ENCODE data around the gene MACROD2. TPM values are rescaled to one million over a fixed set of nuclear protein-coding genes. Genes with fewer than 3 reads are reported as not detected.

MACROD2 gene
- polyA plus RNA-seq, 1 donor from 2014 or later = 23.2 TPM

GRCh38 chr20:14721926-14722452, 726.7 kb downstream of the MACROD2 start:
- no peaks in the 10 kb centered on the region for H4K20me1 ChIP-seq (ENCODE audit: insufficient read depth)

GRCh38 chr20:14723614-14724013, 728.3 kb downstream of the MACROD2 start:
- Histone ChIP-seq H3K9me2 (ENCODE audit: insufficient read depth, low read length) (no peaks in the 10 kb centered on the region), H3K4me3 (ENCODE audit: low read length) (no peak overlapping the region), H3K9me3 (ENCODE audit: low read length) (no peaks in the 10 kb centered on the region), H3K27ac (ENCODE audit: low read length) (no peak overlapping the region), H3K4me2 (ENCODE audit: low read length) (no peak overlapping the region), H3K27me3 (ENCODE audit: insufficient read depth, low read depth, low read length) (no peaks in the 10 kb centered on the region), H2AFZ (ENCODE audit: low read depth, low read length) (no peak overlapping the region), H3K9ac (ENCODE audit: low read length) (no peak overlapping the region), H3K79me2 (replicated peaks; ENCODE audit: insufficient read depth, low read length) (no peaks in the 10 kb centered on the region), H3K36me3 (ENCODE audit: insufficient read depth, low read length) (no peaks in the 10 kb centered on the region), H4K20me1 (ENCODE audit: insufficient read depth) (no peaks in the 10 kb centered on the region), H3F3A (ENCODE audit: insufficient read depth, low read length, poor library complexity, severe bottlenecking) (no peaks in the 10 kb centered on the region)
- no peak for TF ChIP-seq REST (IDR thresholded peaks at IDR 0.05; ENCODE audit: borderline replicate concordance)
- no peak for TF ChIP-seq TAF1 (IDR thresholded peaks at IDR 0.05; ENCODE audit: low read depth)
- TF ChIP-seq EP300 (conservative IDR thresholded peaks at IDR 0.05; ENCODE audit: poor library complexity, severe bottlenecking) = no peak
- no peak for TF ChIP-seq MXI1 (conservative IDR thresholded peaks at IDR 0.05; ENCODE audit: poor library complexity, severe bottlenecking)
- TF ChIP-seq RAD21 (conservative IDR thresholded peaks at IDR 0.05) = no peak
- TF ChIP-seq SMC3 (conservative IDR thresholded peaks at IDR 0.05; ENCODE audit: poor library complexity) = no peak

More at GRCh38 chr20:14721926-14722452, 726.7 kb downstream of the MACROD2 start:
- TF ChIP-seq POLR2AphosphoS5 (IDR thresholded peaks at IDR 0.05) (no peak), TAF1 (IDR thresholded peaks at IDR 0.05; ENCODE audit: low read depth) (no peak), EZH2 (IDR thresholded peaks at IDR 0.05; ENCODE audit: borderline replicate concordance, insufficient read depth, low read length, poor library complexity, severe bottlenecking) (no peak), EP300 (conservative IDR thresholded peaks at IDR 0.05; ENCODE audit: poor library complexity, severe bottlenecking) (no peak), MXI1 (conservative IDR thresholded peaks at IDR 0.05; ENCODE audit: poor library complexity, severe bottlenecking) (no peak), CTCF (IDR thresholded peaks at IDR 0.05; ENCODE audit: poor library complexity, severe bottlenecking) (no peak), SMC3 (conservative IDR thresholded peaks at IDR 0.05; ENCODE audit: poor library complexity) (no peak), RAD21 (conservative IDR thresholded peaks at IDR 0.05) (no peak), REST (IDR thresholded peaks at IDR 0.05; ENCODE audit: borderline replicate concordance) (no peak)
- no peaks in the 10 kb centered on the region for H3K79me2 ChIP-seq (replicated peaks; ENCODE audit: insufficient read depth, low read length)
- H3K4me2 ChIP-seq (ENCODE audit: low read length) = no peak overlapping the region
- no peaks in the 10 kb centered on the region for H3F3A ChIP-seq (ENCODE audit: insufficient read depth, low read length, poor library complexity, severe bottlenecking)
- no peak overlapping the region for H3K27ac ChIP-seq (ENCODE audit: low read length)
- H3K9ac ChIP-seq (ENCODE audit: low read length) = no peak overlapping the region
- H2AFZ ChIP-seq (ENCODE audit: low read depth, low read length) = no peak overlapping the region
- no peaks in the 10 kb centered on the region for H3K9me3 ChIP-seq (ENCODE audit: low read length)
- H3K9me2 ChIP-seq (ENCODE audit: insufficient read depth, low read length) = no peaks in the 10 kb centered on the region
- H3K27me3 ChIP-seq (ENCODE audit: insufficient read depth, low read depth, low read length) = no peaks in the 10 kb centered on the region
- no peak overlapping the region for H3K4me3 ChIP-seq (ENCODE audit: low read length)
- H3K36me3 ChIP-seq (ENCODE audit: insufficient read depth, low read length) = no peaks in the 10 kb centered on the region
